NT2/D1 (cell line): ENCODE results near the gene STN1.

Source experiments
- SUZ12 ChIP-seq: IDR thresholded peaks from 2 replicates; pipeline ENCODE4 v1.6.1; 2011; ENCODE audit not compliant: insufficient read length, insufficient read depth; ENCODE audit errors: extremely low read depth
- YY1 ChIP-seq: IDR thresholded peaks from 2 replicates; pipeline ENCODE4 v1.6.1; 2011; ENCODE audit not compliant: insufficient read length, insufficient read depth
- ZNF274 ChIP-seq: IDR thresholded peaks from 2 replicates; pipeline ENCODE4 v1.6.1; 2011; ENCODE audit warnings: mild to moderate bottlenecking, low read depth, low read length

GRCh38 chr10:103841519-103841918, 76.5 kb downstream of the STN1 start:
- TF ChIP-seq YY1 (no peak), ZNF274 (no peak), SUZ12 (no peak)
